CD4-positive, alpha-beta memory T cell (primary cell): Measurements from ENCODE around the gene RTN4R. TPM values are rescaled to one million over a fixed set of nuclear protein-coding genes. Genes with fewer than 3 reads are reported as not detected.
A peak's percentile ranks its signal among the peaks of the same experiment; 100 is the strongest.
"Not testable (repeated sequence)": the region's sequence is repeated elsewhere in the genome, so short reads cannot be mapped to it uniquely, and the experiment has no call there.

Experiments
- CTCF ChIA-PET: fragments of 350-600 bp; sonication (Branson Sonifier 250); formaldehyde crosslinking; loops from one replicate; lab custom pipeline; 2021; ENCODE audit warnings: inconsistent platforms; ENCODE audit not compliant: partially characterized antibody; lab: Charles Lee
- POLR2A ChIA-PET: fragments of 350-600 bp; sonication (Branson Sonifier 250); formaldehyde crosslinking; loops from one replicate; lab custom pipeline; 2021; ENCODE audit not compliant: partially characterized antibody; lab: Charles Lee
- DNase-seq, 5 donors: peaks; one replicate each; pipeline versions ENCODE4 v3.0.0 to v3.0.0-alpha.2; 2020 to 2022; ENCODE audit warnings: mixed read lengths in 1 of 5
- H3K27ac ChIP-seq: one replicate; pipeline ENCODE4 v1.7.0; 2013; ENCODE audit warnings: low read depth, low read length
- H3K27me3 ChIP-seq: 2 replicates; pipeline ENCODE4 v1.7.0; 2013; ENCODE audit warnings: mild to moderate bottlenecking, low read length, moderate library complexity; ENCODE audit not compliant: insufficient read depth
- H3K36me3 ChIP-seq: 2 replicates; pipeline ENCODE4 v1.7.0; 2013; ENCODE audit warnings: mild to moderate bottlenecking, low read length, moderate library complexity; ENCODE audit not compliant: insufficient read depth
- H3K4me1 ChIP-seq: 2 replicates; pipeline ENCODE4 v1.7.0; 2013; ENCODE audit warnings: mild to moderate bottlenecking, low read length, moderate library complexity; ENCODE audit not compliant: insufficient read depth
- H3K4me3 ChIP-seq, 2 donors: one replicate each; pipeline ENCODE4 v1.7.0; 2013; ENCODE audit warnings: low read length in 2 of 2, mild to moderate bottlenecking in 1 of 2
- H3K9me3 ChIP-seq, 2 donors: one replicate each; pipeline ENCODE4 v1.7.0; 2013; ENCODE audit warnings: low read length in 2 of 2, control low read depth in 1 of 2; ENCODE audit not compliant: control insufficient read depth in 1 of 2
- H3K27ac Mint-ChIP-seq, 7 donors: one replicate each; pipeline ENCODE4 v1.8.0; 2020 to 2021; ENCODE audit warnings: mixed read lengths in 7 of 7, mild to moderate bottlenecking in 6 of 7, inconsistent platforms in 3 of 7, moderate library complexity in 3 of 7
- H3K27me3 Mint-ChIP-seq, 2 donors: one replicate each; pipeline ENCODE4 v1.8.0; 2020 to 2021; ENCODE audit warnings: mixed read lengths in 2 of 2
- H3K36me3 Mint-ChIP-seq, 2 donors: one replicate each; pipeline ENCODE4 v1.8.0; 2020 to 2021; ENCODE audit warnings: mixed read lengths in 2 of 2, inconsistent platforms in 1 of 2, mild to moderate bottlenecking in 1 of 2
- H3K4me1 Mint-ChIP-seq, 4 donors: one replicate each; pipeline ENCODE4 v1.8.0; 2020 to 2021; ENCODE audit warnings: mixed read lengths in 4 of 4, mild to moderate bottlenecking in 1 of 4
- H3K4me3 Mint-ChIP-seq, 8 donors: one replicate each; pipeline ENCODE4 v1.8.0; 2020 to 2021; ENCODE audit warnings: mixed read lengths in 8 of 8, mild to moderate bottlenecking in 7 of 8, moderate library complexity in 6 of 8, inconsistent platforms in 3 of 8
- H3K9me3 Mint-ChIP-seq, 8 donors: one replicate each; pipeline ENCODE4 v1.8.0; 2020 to 2021; ENCODE audit warnings: mixed read lengths in 8 of 8, mild to moderate bottlenecking in 5 of 8, inconsistent platforms in 3 of 8, moderate library complexity in 1 of 8
- intact Hi-C: fragments of 100-400 bp; cut with micrococcal nuclease; formaldehyde crosslinking; loops from one replicate; pipeline ENCODE4 v1.15.1; 2023
- polyA plus RNA-seq, 2 donors: library from polyadenylated mRNA; unstranded; fragments of 300-500 nt; fragmentation: Illumina TruSeq; gene quantifications; one replicate each; pipeline ENCODE4 v1.2.3, GENCODE V29; 2021
- total RNA-seq, 2 experiments: library from RNA; stranded (reverse); gene quantifications; one replicate each; pipeline ENCODE4 v1.2.3, GENCODE V29; 2021

Gene RTN4R
- total and polyA plus RNA-seq, 4 experiments from 2014 or later, result 1.7 to 6.3 (median 2.4) TPM

GRCh38 chr22:20290045-20290392 is 21.9 kb upstream of the RTN4R start:
- Mint-ChIP-seq H3K9me3 (no peaks in the 10 kb centered on the region), H3K27ac (no peak overlapping the region), H3K4me3 (no peak overlapping the region), H3K36me3 (no peaks in the 10 kb centered on the region), H3K4me1 (no peaks in the 10 kb centered on the region), H3K27me3 (no peaks in the 10 kb centered on the region)
- ChIA-PET CTCF (interaction anchor here (1.3 kb wide), 1 partner anchor 32 kb away, joined by 4 read pairs; no protein-coding TSS in a partner anchor), POLR2A (no interaction called here)
- no peak overlapping the region for H3K4me3 ChIP-seq
- no peaks in the 10 kb centered on the region for H3K4me1 ChIP-seq
- H3K36me3 ChIP-seq, result no peaks in the 10 kb centered on the region
- no peak overlapping the region for H3K27ac ChIP-seq
- DNase-seq, result no peak
- no peaks in the 10 kb centered on the region for H3K9me3 ChIP-seq
- H3K27me3 ChIP-seq, result no peaks in the 10 kb centered on the region
- intact Hi-C loops, result no loop called here

DNA sequence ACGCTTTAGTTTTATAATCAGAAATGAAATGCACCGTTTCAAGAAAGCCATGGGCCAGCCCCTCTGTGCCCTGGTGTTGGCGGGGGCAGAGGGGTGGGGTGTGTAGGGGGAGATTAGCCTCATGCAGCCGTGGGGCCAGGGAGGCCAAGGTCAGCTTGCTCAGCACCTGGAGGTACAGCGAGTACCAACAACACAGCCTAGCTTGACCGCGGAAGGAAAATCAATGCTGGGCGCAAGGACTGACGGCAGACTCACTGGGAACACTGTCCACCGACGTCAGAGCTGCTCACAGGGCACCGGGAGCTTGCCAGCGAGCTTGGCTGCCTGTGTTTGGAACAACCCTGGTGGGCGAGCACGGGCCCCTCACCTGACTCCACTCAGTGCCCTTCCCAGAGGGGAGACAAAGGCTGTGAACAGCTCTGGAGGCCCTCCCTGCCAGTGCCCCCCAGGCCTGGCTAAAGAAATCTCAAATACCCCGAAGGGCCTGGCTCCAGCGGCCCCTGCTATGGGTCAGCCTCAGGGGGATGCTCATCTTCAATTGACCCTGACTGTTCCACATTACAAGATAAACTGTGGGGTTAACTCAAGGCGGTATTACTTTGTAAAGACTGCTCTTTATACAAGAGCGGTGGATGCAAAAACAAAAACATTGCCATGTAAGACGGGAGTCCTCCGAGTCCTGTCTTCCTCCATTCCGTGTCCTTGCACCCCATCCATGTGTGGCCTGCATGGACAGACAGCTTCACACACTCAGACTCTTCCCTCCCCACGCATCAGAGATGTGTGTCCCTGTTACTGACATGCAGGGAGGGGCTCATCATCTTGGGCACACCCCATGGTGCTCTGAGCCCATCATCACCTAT is 21.3 kb upstream of the RTN4R start:
- POLR2A ChIA-PET, H3K27ac Mint-ChIP-seq, H3K27ac ChIP-seq, DNase-seq, H3K4me3 Mint-ChIP-seq, H3K36me3 Mint-ChIP-seq, H3K27me3 ChIP-seq, H3K4me1 Mint-ChIP-seq, H3K4me1 ChIP-seq, H3K4me3 ChIP-seq, intact Hi-C loops, H3K9me3 Mint-ChIP-seq, H3K36me3 ChIP-seq, H3K27me3 Mint-ChIP-seq, H3K9me3 ChIP-seq: not testable (repeated sequence)
- CTCF ChIA-PET, result interaction anchor here (1.3 kb wide), 1 partner anchor 31 kb away, joined by 4 read pairs; no protein-coding TSS in a partner anchor

- POLR2A ChIA-PET, H3K4me3 ChIP-seq, H3K9me3 ChIP-seq, DNase-seq, H3K36me3 Mint-ChIP-seq, H3K4me1 Mint-ChIP-seq, H3K27me3 Mint-ChIP-seq, H3K9me3 Mint-ChIP-seq, intact Hi-C loops, H3K27ac ChIP-seq, H3K27ac Mint-ChIP-seq, H3K27me3 ChIP-seq, H3K4me1 ChIP-seq, H3K36me3 ChIP-seq, H3K4me3 Mint-ChIP-seq: not testable (repeated sequence)
- CTCF ChIA-PET, result interaction anchor here (1.0 to 1.2 kb wide), 2 partner anchors 130 to 158 kb away, joined by 4 to 10 read pairs; no protein-coding TSS in a partner anchor
Observed at GRCh38 chr22:20286784-20287423, 18.8 kb upstream of the RTN4R start.

DNA sequence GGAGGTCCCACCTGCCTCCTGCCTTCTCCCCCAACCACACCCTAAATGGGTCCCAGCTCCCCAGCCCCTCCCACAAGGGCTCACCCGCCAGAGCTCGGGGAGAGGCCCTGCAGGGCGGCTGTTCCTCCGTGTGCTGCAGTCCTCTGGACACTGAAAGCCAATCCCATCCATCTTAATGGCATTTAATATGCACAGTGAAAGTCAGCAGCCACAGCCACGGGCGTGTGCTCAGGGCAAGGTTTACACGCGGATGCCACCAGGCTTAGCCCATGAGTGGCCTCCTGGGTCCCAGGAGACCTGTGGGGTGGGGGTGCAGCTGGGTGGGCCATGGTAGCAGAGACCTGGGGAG is 18.2 kb upstream of the RTN4R start:
- H3K4me3 Mint-ChIP-seq, H3K4me3 ChIP-seq, H3K27me3 ChIP-seq, DNase-seq, H3K27ac Mint-ChIP-seq, H3K9me3 Mint-ChIP-seq, H3K36me3 ChIP-seq, H3K36me3 Mint-ChIP-seq, H3K27me3 Mint-ChIP-seq, H3K4me1 ChIP-seq, H3K9me3 ChIP-seq, H3K4me1 Mint-ChIP-seq, H3K27ac ChIP-seq, POLR2A ChIA-PET, intact Hi-C loops: not testable (repeated sequence)
- CTCF ChIA-PET, result interaction anchor here (0.6 to 1.2 kb wide), 3 partner anchors 129 to 157 kb away, joined by 3 to 10 read pairs (median 4); no protein-coding TSS in a partner anchor

DNA sequence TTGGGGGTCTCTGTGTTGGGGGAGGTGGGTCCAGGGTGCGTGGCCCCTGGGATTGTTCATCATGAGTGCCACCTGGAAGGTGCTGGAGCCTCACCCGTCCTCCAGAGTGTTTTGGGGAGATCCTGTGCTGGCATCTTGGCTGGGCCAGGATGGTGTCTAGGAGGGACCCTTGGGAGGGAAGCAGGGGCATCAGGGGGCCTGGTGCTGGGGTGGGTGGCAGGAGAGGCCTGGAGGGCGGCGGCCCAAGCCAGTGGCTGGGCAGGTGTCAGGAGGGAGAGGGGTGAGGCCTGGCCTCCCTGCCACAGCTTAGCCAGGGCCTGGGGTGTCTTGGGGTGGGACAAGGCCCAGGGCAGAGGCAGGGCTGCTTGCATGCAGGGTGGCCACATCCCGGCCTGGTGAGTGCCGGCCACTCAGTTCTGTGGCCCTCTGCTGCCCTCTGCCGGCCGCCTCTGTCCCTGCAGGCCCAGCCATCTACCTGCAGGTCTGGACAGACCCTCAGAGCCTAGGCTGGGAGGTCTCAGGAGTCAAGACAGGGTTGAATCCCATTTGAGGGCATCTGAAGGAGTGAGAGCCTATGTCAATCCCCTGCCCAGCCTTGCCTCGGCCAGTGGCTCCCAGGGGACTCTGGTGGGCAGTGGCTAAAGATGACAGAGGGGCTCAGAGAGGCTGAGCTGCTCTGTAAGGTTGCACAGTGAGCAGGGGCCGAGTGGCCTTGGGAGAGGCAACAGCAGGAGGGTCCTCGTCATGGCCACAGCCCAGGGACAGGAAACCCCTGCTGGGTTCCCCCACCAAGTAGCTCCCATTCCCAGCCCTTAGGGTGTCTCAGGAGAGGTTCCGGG is 17.6 kb upstream of the RTN4R start:
- H3K36me3 ChIP-seq, H3K4me1 Mint-ChIP-seq, H3K27ac Mint-ChIP-seq, H3K4me3 Mint-ChIP-seq, H3K27me3 ChIP-seq, H3K9me3 ChIP-seq, POLR2A ChIA-PET, H3K9me3 Mint-ChIP-seq, H3K4me1 ChIP-seq, H3K36me3 Mint-ChIP-seq, H3K27me3 Mint-ChIP-seq, H3K27ac ChIP-seq, H3K4me3 ChIP-seq: not testable (repeated sequence)
- peak; percentile 60 to 77 (median 69) for DNase-seq
- intact Hi-C loops, result loop anchor here (1.0 to 2.0 kb wide), 2 partner anchors 128 to 315 kb away; no protein-coding TSS in a partner anchor
- CTCF ChIA-PET, result interaction anchor here (0.6 to 2.8 kb wide), 5 partner anchors 8 to 157 kb away, joined by 3 to 31 read pairs (median 4); no protein-coding TSS in a partner anchor

DNA sequence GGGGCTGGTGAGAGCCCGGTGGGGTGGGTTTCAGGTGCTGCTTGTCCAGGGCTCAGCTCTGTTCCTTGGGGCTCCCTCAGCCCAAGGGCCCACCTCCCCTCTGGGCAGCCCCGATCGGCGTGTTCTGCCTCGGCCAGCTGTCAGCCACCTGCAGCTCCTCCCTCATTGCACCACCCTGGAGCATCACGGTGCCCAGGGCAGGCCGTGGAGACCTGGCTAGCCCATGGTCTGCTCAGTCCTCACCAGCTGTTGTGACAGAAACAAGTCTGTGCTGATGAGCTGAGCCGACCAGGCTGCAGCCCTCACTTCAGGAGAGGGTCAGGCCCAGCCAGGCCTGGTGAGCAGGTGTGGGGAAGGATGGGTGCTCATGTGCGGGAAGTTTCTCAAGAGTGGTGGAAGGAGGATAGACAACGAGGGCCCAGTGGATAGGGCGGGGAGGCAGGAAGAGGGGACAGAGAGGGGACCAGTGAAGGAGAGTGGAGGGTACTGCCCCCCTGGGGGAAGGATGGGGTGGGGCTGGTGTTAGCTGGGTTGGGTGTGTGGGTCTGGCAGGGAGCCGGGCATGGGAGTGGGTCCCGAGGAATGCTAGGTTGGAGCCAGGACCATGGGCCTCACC is 16.5 kb upstream of the RTN4R start:
- intact Hi-C loops, result loop anchor here (1.0 to 2.0 kb wide), 2 partner anchors 127 to 314 kb away; no protein-coding TSS in a partner anchor
- peaks cover 0 to 1% (median 0%) of the 10 kb centered on the region in 4 donors for H3K4me1 Mint-ChIP-seq
- Histone ChIP-seq H3K36me3 (no peaks in the 10 kb centered on the region), H3K4me1 (no peaks in the 10 kb centered on the region), H3K9me3 (no peaks in the 10 kb centered on the region), H3K27me3 (no peaks in the 10 kb centered on the region), H3K4me3 (no peak overlapping the region), H3K27ac (no peak overlapping the region)
- ChIA-PET CTCF (interaction anchor here (0.6 to 2.8 kb wide), 3 partner anchors 9 to 334 kb away, joined by 3 to 31 read pairs (median 4); no protein-coding TSS in a partner anchor), POLR2A (no interaction called here)
- peaks cover 0 to under 1% of the 10 kb centered on the region in 2 donors for H3K27me3 Mint-ChIP-seq
- no peaks in the 10 kb centered on the region for H3K36me3 Mint-ChIP-seq
- no peak overlapping the region for H3K27ac Mint-ChIP-seq
- DNase-seq, result no peak
- no peak overlapping the region for H3K4me3 Mint-ChIP-seq
- H3K9me3 Mint-ChIP-seq, result no peaks in the 10 kb centered on the region
